ENCODE results near the gene DHRS4L2. TPM values are rescaled to one million over a fixed set of nuclear protein-coding genes. Genes with fewer than 3 reads are reported as not detected.
"Not testable (repeated sequence)": the region's sequence is repeated elsewhere in the genome, so short reads cannot be mapped to it uniquely, and the experiment has no call there.

DHRS4L2 gene
- polyA plus RNA-seq, 3 donors: 22.1 to 46.6 (median 42.6) TPM

DNA sequence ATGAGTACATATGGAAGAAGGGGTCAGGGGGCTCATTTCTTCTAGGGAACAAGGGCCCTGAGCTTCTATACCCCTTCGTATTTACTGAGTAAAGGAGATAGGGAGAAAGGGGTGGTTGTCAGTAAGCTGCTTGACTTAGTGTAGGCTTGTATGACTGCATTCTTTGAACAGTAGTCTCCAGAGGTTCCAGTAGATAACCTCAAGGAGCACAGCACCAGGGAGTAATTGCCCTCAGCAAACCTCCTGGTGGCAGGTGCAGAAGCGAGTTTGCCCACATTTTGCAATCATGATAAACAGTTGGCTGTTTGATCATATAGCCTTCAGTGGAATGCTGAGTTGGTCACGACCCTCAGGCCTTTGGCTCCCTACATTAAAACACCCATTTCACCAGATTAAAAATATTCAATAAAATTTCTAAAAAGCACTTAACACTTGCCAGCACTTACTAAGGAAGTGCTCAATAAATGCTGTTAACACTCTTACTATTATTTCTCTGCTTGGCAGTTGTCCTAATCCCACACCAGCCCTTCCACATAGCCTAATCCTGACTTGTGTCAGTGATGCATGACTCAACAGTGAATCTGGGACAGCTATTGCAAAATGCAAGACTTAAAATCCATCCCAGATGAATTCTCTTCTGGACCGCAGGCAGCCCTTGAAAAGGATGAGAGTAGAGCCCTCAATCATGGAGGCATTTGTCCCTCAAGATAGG is 3.7 kb upstream of the DHRS4L2 start:
- Histone ChIP-seq H3K9ac (ENCODE audit: insufficient read depth, low read length, poor library complexity, severe bottlenecking) (no peak overlapping the region), H3K79me2 (ENCODE audit: insufficient read depth, low read length) (peaks cover 8% of the 10 kb centered on the region), H3K9me3 (replicated peaks in 1 of 2; ENCODE audit: control insufficient read depth in 1 of 2, insufficient read depth in 1 of 2, low read length in 2 of 2) (no peaks in the 10 kb centered on the region), H3K4me2 (replicated peaks; ENCODE audit: extremely low read depth, low read length, poor library complexity, severe bottlenecking) (no peak overlapping the region), H3K4me3 (replicated peaks in 1 of 3; ENCODE audit: low read depth in 2 of 3, low read length in 3 of 3) (no peak overlapping the region), H3K36me3 (replicated peaks in 1 of 2; ENCODE audit: control insufficient read depth in 1 of 2, insufficient read depth in 2 of 2, low read length in 2 of 2) (no peaks in the 10 kb centered on the region), H3K4me1 (ENCODE audit: control insufficient read depth in 1 of 2, insufficient read depth in 2 of 2, low read length in 2 of 2) (peaks cover 23 to 28% of the 10 kb centered on the region in 2 donors), H3K27ac (ENCODE audit: low read depth in 1 of 2, low read length in 2 of 2) (no peak overlapping the region), H4K20me1 (ENCODE audit: insufficient read depth, low read length) (no peaks in the 10 kb centered on the region), H2AFZ (ENCODE audit: insufficient read depth, low read depth, low read length, poor library complexity, severe bottlenecking) (no peak overlapping the region), H3K27me3 (ENCODE audit: control insufficient read depth in 2 of 2, insufficient read depth in 2 of 2, low read length in 2 of 2) (no peaks in the 10 kb centered on the region)
- H3K36me3 Mint-ChIP-seq: peaks cover 5 to 8% of the 10 kb centered on the region in 2 donors
- H3K27me3 Mint-ChIP-seq (ENCODE audit: low read depth in 3 of 3): peaks cover 0 to 3% (median 2%) of the 10 kb centered on the region in 3 donors
- TF ChIP-seq, protein P1, sequence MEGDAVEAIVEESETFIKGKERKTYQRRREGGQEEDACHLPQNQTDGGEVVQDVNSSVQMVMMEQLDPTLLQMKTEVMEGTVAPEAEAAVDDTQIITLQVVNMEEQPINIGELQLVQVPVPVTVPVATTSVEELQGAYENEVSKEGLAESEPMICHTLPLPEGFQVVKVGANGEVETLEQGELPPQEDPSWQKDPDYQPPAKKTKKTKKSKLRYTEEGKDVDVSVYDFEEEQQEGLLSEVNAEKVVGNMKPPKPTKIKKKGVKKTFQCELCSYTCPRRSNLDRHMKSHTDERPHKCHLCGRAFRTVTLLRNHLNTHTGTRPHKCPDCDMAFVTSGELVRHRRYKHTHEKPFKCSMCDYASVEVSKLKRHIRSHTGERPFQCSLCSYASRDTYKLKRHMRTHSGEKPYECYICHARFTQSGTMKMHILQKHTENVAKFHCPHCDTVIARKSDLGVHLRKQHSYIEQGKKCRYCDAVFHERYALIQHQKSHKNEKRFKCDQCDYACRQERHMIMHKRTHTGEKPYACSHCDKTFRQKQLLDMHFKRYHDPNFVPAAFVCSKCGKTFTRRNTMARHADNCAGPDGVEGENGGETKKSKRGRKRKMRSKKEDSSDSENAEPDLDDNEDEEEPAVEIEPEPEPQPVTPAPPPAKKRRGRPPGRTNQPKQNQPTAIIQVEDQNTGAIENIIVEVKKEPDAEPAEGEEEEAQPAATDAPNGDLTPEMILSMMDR (IDR thresholded peaks at IDR 0.05): no peak
- DNase-seq: peak in 1 of 3 donors; percentile 6
- peaks cover 53% of the 10 kb centered on the region for H3K4me1 Mint-ChIP-seq
- H3K9me3 Mint-ChIP-seq: no peaks in the 10 kb centered on the region
- intact Hi-C loops (cut with micrococcal nuclease): loop anchor here in 1 of 2 donors (5.0 to 10.0 kb wide), 2 partner anchors 47 to 120 kb away; no protein-coding TSS in a partner anchor
- 83% methylated on average over 1 of the region's 4 CpGs for WGBS (ENCODE audit: insufficient coverage)
- no peak overlapping the region for H3K4me3 Mint-ChIP-seq
- H3K27ac Mint-ChIP-seq: no peak overlapping the region

DNA sequence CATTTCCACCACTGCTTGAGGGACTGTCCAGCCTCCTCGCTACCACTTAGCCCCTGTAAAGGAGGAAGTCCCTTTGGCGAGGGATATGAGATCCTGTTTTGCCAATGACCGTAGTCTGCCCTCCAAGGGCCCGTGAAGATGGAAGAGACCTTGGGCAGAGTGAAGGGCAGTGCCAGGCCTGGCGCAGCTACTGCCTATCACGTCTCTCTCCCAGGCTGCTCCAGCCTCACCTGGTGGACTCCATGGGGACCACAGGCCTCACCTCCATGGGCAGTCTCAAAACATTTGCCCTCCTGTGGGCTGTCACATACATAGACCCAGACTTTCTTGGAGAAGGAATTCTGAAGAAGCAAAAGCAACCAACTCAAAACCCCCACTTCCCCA is 514 bp upstream of the DHRS4L2 start:
- peaks cover 53% of the 10 kb centered on the region for H3K4me1 Mint-ChIP-seq
- not testable (repeated sequence) for H3K9me3 Mint-ChIP-seq; H3K36me3 Mint-ChIP-seq; H3K79me2 ChIP-seq (ENCODE audit: insufficient read depth, low read length); H3K9me3 ChIP-seq (replicated peaks in 1 of 2; ENCODE audit: control insufficient read depth in 1 of 2, insufficient read depth in 1 of 2, low read length in 2 of 2); H3K27me3 Mint-ChIP-seq (ENCODE audit: low read depth in 3 of 3); H4K20me1 ChIP-seq (ENCODE audit: insufficient read depth, low read length); H3K27me3 ChIP-seq (ENCODE audit: control insufficient read depth in 2 of 2, insufficient read depth in 2 of 2, low read length in 2 of 2); H3K36me3 ChIP-seq (replicated peaks in 1 of 2; ENCODE audit: control insufficient read depth in 1 of 2, insufficient read depth in 2 of 2, low read length in 2 of 2)
- Histone ChIP-seq H3K4me1 (ENCODE audit: control insufficient read depth in 1 of 2, insufficient read depth in 2 of 2, low read length in 2 of 2) (peaks cover 25 to 28% of the 10 kb centered on the region in 2 donors), H3K9ac (ENCODE audit: insufficient read depth, low read length, poor library complexity, severe bottlenecking) (peak overlapping the region; percentile 54), H3K4me2 (replicated peaks; ENCODE audit: extremely low read depth, low read length, poor library complexity, severe bottlenecking) (peak overlapping the region; percentile 67), H2AFZ (ENCODE audit: insufficient read depth, low read depth, low read length, poor library complexity, severe bottlenecking) (peak overlapping the region; percentile 68), H3K27ac (ENCODE audit: low read depth in 1 of 2, low read length in 2 of 2) (peak overlapping the region; percentile 20 to 62), H3K4me3 (replicated peaks in 1 of 3; ENCODE audit: low read depth in 2 of 3, low read length in 3 of 3) (peak overlapping the region; percentile 17 to 74 (median 39))
- intact Hi-C loops (cut with micrococcal nuclease): loop anchor here in 1 of 2 donors (5.0 to 10.0 kb wide), 2 partner anchors 44 to 117 kb away; no protein-coding TSS in a partner anchor
- DNase-seq: peak in 1 of 3 donors; percentile 29
- WGBS (ENCODE audit: insufficient coverage): no CpG with 5 or more reads among the region's 6 CpGs
- H3K27ac Mint-ChIP-seq: peak overlapping the region; percentile 62 to 87 (median 83)
- peak overlapping the region; percentile 80 to 89 for H3K4me3 Mint-ChIP-seq

DNA sequence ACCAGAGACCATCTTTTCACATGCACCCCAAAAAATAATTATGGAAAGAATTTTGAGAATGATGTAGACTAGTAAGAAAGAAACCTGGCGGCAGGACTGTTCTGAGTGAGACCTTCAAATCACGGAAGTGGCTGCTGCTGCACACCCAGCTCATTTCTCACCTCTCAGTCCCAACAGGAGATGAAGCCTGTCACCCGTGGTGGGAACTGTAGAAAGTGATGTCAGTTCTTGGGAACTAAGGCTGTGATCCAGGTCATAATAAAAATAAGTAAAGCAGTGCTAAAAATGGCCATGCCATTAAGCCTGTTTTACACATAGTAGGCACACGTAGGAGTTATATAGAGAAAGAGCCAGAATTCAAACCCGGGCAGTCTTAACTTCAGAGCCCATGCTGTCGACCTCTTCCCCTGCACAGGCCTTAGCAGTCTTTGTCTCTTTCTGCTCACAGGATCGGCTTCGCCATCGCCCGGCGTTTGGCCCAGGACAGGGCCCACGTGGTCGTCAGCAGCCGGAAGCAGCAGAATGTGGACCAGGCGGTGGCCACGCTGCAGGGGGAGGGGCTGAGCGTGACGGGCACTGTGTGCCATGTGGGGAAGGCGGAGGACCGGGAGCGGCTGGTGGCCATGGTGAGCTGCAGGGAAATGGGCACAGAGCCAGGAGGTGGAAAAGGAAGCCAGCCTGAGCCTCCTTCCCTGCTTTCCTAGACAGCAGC is 1.2 kb downstream of the DHRS4L2 start:
- not testable (repeated sequence) for H3K9me3 Mint-ChIP-seq
- WGBS (ENCODE audit: insufficient coverage): 98% methylated on average over 8 of the region's 21 CpGs

More for the DNA sequence above, 1.2 kb downstream of the DHRS4L2 start:
- peaks cover 24 to 25% of the 10 kb centered on the region in 2 donors for H3K4me1 ChIP-seq (ENCODE audit: control insufficient read depth in 1 of 2, insufficient read depth in 2 of 2, low read length in 2 of 2)
- H3K79me2 ChIP-seq (ENCODE audit: insufficient read depth, low read length); H3K36me3 ChIP-seq (replicated peaks in 1 of 2; ENCODE audit: control insufficient read depth in 1 of 2, insufficient read depth in 2 of 2, low read length in 2 of 2); H3K9me3 ChIP-seq (replicated peaks in 1 of 2; ENCODE audit: control insufficient read depth in 1 of 2, insufficient read depth in 1 of 2, low read length in 2 of 2); H3K4me3 Mint-ChIP-seq; H4K20me1 ChIP-seq (ENCODE audit: insufficient read depth, low read length); H3K36me3 Mint-ChIP-seq; H3K4me3 ChIP-seq (replicated peaks in 1 of 3; ENCODE audit: low read depth in 2 of 3, low read length in 3 of 3); H3K27me3 ChIP-seq (ENCODE audit: control insufficient read depth in 2 of 2, insufficient read depth in 2 of 2, low read length in 2 of 2); H3K9ac ChIP-seq (ENCODE audit: insufficient read depth, low read length, poor library complexity, severe bottlenecking); H3K27me3 Mint-ChIP-seq (ENCODE audit: low read depth in 3 of 3); DNase-seq; H2AFZ ChIP-seq (ENCODE audit: insufficient read depth, low read depth, low read length, poor library complexity, severe bottlenecking): not testable (repeated sequence)
- peaks cover 48% of the 10 kb centered on the region for H3K4me1 Mint-ChIP-seq
- H3K27ac Mint-ChIP-seq: peak overlapping the region in 1 of 7 donors; percentile 83
- H3K27ac ChIP-seq (ENCODE audit: low read depth in 1 of 2, low read length in 2 of 2): peak overlapping the region in 1 of 2 donors; percentile 62
- intact Hi-C loops (cut with micrococcal nuclease): loop anchor here in 1 of 2 donors (5.0 to 10.0 kb wide), 2 partner anchors 42 to 115 kb away; no protein-coding TSS in a partner anchor
- peak overlapping the region; percentile 67 for H3K4me2 ChIP-seq (replicated peaks; ENCODE audit: extremely low read depth, low read length, poor library complexity, severe bottlenecking)
